22Rv1 (cell line): Measurements from ENCODE around the gene ZNF789.
A peak's percentile ranks its signal among the peaks of the same experiment; 100 is the strongest.

ENCODE experiments used
- H3K27ac ChIP-seq: fragments of 450-650 bp; 2 replicates; pipeline ENCODE4 v1.5.1; 2017
- CTCF ChIP-seq: fragments of 450-650 bp; IDR thresholded peaks from 2 replicates; pipeline ENCODE4 v1.5.1; 2017; ENCODE audit warnings: mild to moderate bottlenecking
- ZFX ChIP-seq: fragments of 450-650 bp; IDR thresholded peaks from 2 replicates; pipeline ENCODE4 v1.6.1; 2017; ENCODE audit warnings: antibody characterized with exemption, borderline replicate concordance

ZNF789 gene

GRCh38 chr7:99485094-99485493 lies 12.4 kb downstream of the ZNF789 start:
- H3K27ac ChIP-seq, result peak overlapping the region; percentile 39
- TF ChIP-seq ZFX, result no peak
- no peak for TF ChIP-seq CTCF

GRCh38 chr7:99489235-99489634 lies 16.5 kb downstream of the ZNF789 start:
- no peak for TF ChIP-seq CTCF
- H3K27ac ChIP-seq, result peak overlapping the region; percentile 31

GRCh38 chr7:99490878-99491277 lies 18.2 kb downstream of the ZNF789 start:
- TF ChIP-seq ZFX, result no peak
- TF ChIP-seq CTCF, result no peak
- H3K27ac ChIP-seq, result 0 out of 2 replicates have a peak overlapping the region, but pooled peaks have one; percentile 31

GRCh38 chr7:99493823-99494222 lies 21.1 kb downstream of the ZNF789 start:
- TF ChIP-seq CTCF (no peak), ZFX (no peak)
- no peak overlapping the region for H3K27ac ChIP-seq

- no peak overlapping the region for H3K27ac ChIP-seq
- TF ChIP-seq CTCF, result no peak
- TF ChIP-seq ZFX, result no peak
These were observed 25.3 kb downstream of the ZNF789 start for GRCh38 chr7:99497766-99498545.

GRCh38 chr7:99498546-99498944 lies 25.9 kb downstream of the ZNF789 start:
- no peak overlapping the region for H3K27ac ChIP-seq
- TF ChIP-seq ZFX, result no peak
- no peak for TF ChIP-seq CTCF

GRCh38 chr7:99499371-99499720 lies 26.7 kb downstream of the ZNF789 start:
- TF ChIP-seq CTCF (no peak), ZFX (no peak)

More at GRCh38 chr7:99499371-99499720, 26.7 kb downstream of the ZNF789 start:
- peak overlapping the region; percentile 84 for H3K27ac ChIP-seq
